ENCODE data around the gene TUFT1. TPM values are rescaled to one million over a fixed set of nuclear protein-coding genes. Genes with fewer than 3 reads are reported as not detected.

Gene TUFT1, protein sequence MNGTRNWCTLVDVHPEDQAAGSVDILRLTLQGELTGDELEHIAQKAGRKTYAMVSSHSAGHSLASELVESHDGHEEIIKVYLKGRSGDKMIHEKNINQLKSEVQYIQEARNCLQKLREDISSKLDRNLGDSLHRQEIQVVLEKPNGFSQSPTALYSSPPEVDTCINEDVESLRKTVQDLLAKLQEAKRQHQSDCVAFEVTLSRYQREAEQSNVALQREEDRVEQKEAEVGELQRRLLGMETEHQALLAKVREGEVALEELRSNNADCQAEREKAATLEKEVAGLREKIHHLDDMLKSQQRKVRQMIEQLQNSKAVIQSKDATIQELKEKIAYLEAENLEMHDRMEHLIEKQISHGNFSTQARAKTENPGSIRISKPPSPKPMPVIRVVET
- total RNA-seq: 1 to 10 TPM; 3.0 to 4.1 TPM

DNA sequence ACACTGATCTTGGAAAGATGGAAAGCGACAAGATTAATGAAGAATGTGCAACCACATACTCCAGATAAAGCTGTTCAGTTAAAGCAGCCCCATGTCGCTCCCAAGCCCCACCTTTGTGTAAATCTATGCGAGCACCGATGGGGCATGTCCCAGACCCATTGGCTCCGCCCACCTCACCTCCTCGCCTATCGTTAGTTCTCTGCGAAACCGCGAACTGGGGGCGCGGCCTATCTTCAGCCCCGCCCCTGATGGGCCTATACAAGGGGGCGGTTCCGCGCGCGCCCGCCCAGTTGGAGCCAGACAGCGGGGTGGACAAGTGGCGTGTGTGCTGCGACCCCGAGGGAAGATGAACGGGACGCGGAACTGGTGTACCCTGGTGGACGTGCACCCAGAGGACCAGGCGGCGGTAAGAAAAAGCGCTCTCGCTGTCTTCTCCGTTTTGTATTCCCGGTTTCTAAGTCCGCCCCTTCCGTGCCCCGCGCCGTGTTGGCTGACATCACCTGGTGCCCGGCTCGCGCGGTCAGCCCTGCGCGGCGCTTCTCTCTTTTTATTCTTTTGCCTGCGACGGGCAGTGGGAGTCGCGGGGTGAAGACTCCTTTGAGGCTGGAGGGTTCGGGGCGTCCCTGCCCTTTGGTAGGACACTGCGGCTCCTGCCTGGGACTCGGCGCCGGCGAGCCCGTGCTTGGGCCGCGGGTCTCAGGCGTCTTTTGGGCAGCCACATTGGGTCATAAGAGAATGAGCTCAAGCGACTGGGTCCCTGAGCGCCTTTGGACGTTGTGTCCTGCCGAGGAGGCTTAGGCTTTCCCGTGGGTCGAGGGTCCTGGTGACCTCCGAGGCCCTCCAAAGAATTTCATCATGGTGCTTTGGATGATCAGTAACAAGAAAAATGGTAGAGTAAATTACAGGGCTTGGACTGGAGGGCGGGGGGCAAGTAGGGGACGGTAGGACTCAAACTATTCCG lies at the start of gene TUFT1:
TUFT1 (plus strand) TSS at position 289 of the 961 bp plus-strand sequence; CDS start at position 347, 58 bp downstream.
- Mint-ChIP-seq H3K9me3 (no peaks in the 10 kb centered on the region), H3K4me1 (ENCODE audit: low read depth) (peaks cover 19% of the 10 kb centered on the region), H3K36me3 (no peaks in the 10 kb centered on the region), H3K27me3 (no peaks in the 10 kb centered on the region), H3K4me3 (peak within 1 kb of the TSS; percentile 85), H3K27ac (no peak within 1 kb of the TSS)
- CTCF ChIA-PET: interaction anchor here (1.1 to 1.3 kb wide), 2 partner anchors 54 to 296 kb away, joined by 3 to 6 read pairs; no protein-coding TSS in a partner anchor
- DNase-seq: peak; percentile 95
- POLR2A ChIA-PET: interaction anchor here (0.8 to 0.9 kb wide), 2 partner anchors 10 to 66 kb away, joined by 3 read pairs; no protein-coding TSS in a partner anchor
- intact Hi-C loops (cut with micrococcal nuclease): loop anchor here (1.0 kb wide), 1 partner anchor 81 kb away; the partner anchor contains the start of gene POGZ

DNA sequence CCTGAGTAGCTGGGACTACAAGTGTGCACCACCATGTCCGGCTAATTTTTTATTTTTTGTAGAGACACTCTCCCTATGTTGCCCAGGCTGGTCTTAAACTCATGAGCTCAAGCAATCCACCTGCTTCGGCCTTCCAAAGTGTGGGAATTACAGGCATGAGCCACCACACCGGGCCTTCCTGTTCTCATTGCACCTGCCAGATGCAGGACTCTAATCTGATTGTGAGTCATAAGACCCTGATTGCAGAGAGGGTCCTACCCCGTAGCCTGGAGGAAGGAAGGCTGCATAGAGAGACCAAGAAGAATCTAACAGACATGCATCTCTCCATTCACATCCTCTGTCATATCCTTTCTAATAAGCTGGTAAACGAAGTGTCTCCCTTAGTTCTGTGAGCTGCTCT lies 48.5 kb upstream of the TUFT1 start:
- no peak for DNase-seq
- Mint-ChIP-seq H3K27me3 (no peaks in the 10 kb centered on the region), H3K36me3 (no peaks in the 10 kb centered on the region), H3K9me3 (no peaks in the 10 kb centered on the region), H3K4me1 (ENCODE audit: low read depth) (peaks cover 11% of the 10 kb centered on the region), H3K4me3 (no peak overlapping the region), H3K27ac (no peak overlapping the region)
- CTCF ChIA-PET: no interaction called here
- intact Hi-C loops (cut with micrococcal nuclease): no loop called here
- POLR2A ChIA-PET: no interaction called here

DNA sequence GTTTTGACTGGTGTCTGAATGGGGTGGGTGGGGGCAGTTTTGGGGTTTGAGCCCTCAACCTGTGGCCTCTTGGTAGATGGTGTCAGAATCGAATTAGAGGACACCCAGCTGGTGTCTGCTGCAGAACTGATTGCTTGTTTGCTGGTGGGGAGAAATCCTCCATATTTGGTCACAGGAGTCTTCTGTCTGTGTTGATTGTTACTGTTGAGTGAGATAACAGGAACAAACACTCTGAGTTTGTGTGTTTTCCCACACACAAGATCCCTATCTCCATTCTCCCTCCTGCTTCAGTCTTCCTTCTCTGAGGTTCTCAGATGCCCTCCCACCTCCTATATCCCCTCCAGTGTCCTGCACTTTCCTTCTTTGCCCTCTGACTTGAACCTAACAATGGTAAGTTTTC lies 48.0 kb upstream of the TUFT1 start:
- CTCF ChIA-PET: no interaction called here
- no peak overlapping the region for H3K27ac Mint-ChIP-seq
- no peak overlapping the region for H3K4me3 Mint-ChIP-seq
- peaks cover 11% of the 10 kb centered on the region for H3K4me1 Mint-ChIP-seq (ENCODE audit: low read depth)
- no peaks in the 10 kb centered on the region for H3K36me3 Mint-ChIP-seq
- H3K27me3 Mint-ChIP-seq: no peaks in the 10 kb centered on the region
- H3K9me3 Mint-ChIP-seq: no peaks in the 10 kb centered on the region
- intact Hi-C loops (cut with micrococcal nuclease): no loop called here
- no peak for DNase-seq
- POLR2A ChIA-PET: no interaction called here

DNA sequence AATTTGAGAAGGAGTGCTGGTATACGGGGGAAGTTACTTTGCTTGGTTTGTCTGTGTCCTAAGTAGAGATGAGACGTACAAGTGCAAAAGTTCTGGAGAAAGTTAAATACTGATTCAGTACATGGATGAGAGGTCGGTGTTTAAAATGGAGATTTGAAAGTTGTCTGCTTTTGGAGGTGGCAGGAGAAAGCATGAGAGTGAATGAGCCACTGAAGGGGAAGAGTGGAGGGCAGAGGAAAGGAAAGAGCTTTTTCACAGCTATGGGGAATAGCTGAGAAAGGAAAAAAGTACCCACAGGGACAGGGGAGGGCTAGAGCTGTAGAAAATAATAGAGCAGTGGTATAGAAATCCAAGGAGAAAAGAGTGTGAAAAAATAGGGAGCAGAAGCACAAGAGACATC lies 47.1 kb upstream of the TUFT1 start:
- H3K4me3 Mint-ChIP-seq: no peak overlapping the region
- H3K27ac Mint-ChIP-seq: no peak overlapping the region
- ChIA-PET CTCF (no interaction called here), POLR2A (interaction anchor here (1.2 kb wide), 1 partner anchor 18 kb away, joined by 3 read pairs; the partner anchor contains the start of gene CGN)
- H3K9me3 Mint-ChIP-seq: no peaks in the 10 kb centered on the region
- DNase-seq: no peak
- H3K27me3 Mint-ChIP-seq: no peaks in the 10 kb centered on the region
- intact Hi-C loops (cut with micrococcal nuclease): no loop called here
- H3K4me1 Mint-ChIP-seq (ENCODE audit: low read depth): peaks cover 11% of the 10 kb centered on the region
- no peaks in the 10 kb centered on the region for H3K36me3 Mint-ChIP-seq

DNA sequence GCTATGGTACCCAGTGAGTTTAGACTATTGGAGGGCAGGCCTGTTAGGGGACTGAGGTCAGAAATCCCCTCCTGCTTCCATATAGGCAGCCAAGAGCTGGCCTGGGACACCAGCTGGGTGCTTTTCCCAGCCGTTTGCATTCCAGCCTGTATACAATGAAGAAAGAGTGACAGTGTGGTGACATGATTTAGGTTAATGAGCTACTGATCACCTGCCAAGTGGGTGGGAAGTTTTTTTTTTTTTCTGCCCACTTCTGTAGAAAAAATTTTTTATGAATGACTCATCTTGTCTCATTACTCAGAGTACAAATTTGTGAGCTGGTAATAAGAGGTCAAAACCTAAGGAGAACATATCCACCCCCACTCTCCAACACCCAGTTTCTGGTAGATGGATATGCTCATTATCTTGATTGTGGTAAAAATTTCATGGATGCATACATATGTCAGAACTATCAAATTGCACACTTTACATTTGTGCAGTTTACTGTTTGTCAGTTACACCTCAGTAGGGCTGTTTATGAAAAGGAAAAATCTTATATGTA lies 45.3 kb upstream of the TUFT1 start:
- CTCF ChIA-PET: interaction anchor here (0.9 to 1.1 kb wide), 2 partner anchors 20 to 167 kb away, joined by 3 to 5 read pairs; partner anchors contain the start of gene PI4KB
- intact Hi-C loops (cut with micrococcal nuclease): loop anchor here (2.0 kb wide), 1 partner anchor 16 kb away; the partner anchor contains the start of gene CGN
- Mint-ChIP-seq H3K36me3 (no peaks in the 10 kb centered on the region), H3K27me3 (peaks cover 3% of the 10 kb centered on the region), H3K9me3 (no peaks in the 10 kb centered on the region), H3K27ac (peak overlapping the region; percentile 9), H3K4me1 (ENCODE audit: low read depth) (peaks cover 11% of the 10 kb centered on the region), H3K4me3 (no peak overlapping the region)
- no peak for DNase-seq
- POLR2A ChIA-PET: no interaction called here

DNA sequence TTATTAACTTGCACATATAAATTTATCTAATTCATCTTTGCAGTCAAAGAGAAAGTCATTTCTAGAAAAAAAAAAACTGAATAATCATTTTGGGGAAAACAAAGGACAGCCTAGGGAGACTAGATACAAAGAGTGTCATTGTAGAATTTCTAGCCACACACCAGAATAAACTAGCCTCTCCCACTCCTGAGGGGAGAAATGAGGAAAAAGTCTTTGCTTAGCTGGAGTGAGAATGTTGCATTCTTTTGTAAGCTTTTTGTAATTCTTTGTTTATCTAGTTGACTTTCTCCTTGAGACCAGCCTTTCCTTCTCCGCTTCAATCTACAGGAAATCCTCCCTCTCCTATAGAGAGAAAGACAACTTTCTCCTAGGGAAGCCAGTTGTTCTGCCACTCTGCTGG lies 44.8 kb upstream of the TUFT1 start:
- H3K27ac Mint-ChIP-seq: no peak overlapping the region
- no peaks in the 10 kb centered on the region for H3K36me3 Mint-ChIP-seq
- CTCF ChIA-PET: interaction anchor here (0.9 to 1.1 kb wide), 2 partner anchors 20 to 168 kb away, joined by 3 to 5 read pairs; partner anchors contain the start of gene PI4KB
- peaks cover 11% of the 10 kb centered on the region for H3K4me1 Mint-ChIP-seq (ENCODE audit: low read depth)
- H3K27me3 Mint-ChIP-seq: peaks cover 3% of the 10 kb centered on the region
- POLR2A ChIA-PET: no interaction called here
- H3K9me3 Mint-ChIP-seq: no peaks in the 10 kb centered on the region
- DNase-seq: no peak
- intact Hi-C loops (cut with micrococcal nuclease): loop anchor here (2.0 kb wide), 1 partner anchor 15 kb away; the partner anchor contains the start of gene CGN
- H3K4me3 Mint-ChIP-seq: no peak overlapping the region

DNA sequence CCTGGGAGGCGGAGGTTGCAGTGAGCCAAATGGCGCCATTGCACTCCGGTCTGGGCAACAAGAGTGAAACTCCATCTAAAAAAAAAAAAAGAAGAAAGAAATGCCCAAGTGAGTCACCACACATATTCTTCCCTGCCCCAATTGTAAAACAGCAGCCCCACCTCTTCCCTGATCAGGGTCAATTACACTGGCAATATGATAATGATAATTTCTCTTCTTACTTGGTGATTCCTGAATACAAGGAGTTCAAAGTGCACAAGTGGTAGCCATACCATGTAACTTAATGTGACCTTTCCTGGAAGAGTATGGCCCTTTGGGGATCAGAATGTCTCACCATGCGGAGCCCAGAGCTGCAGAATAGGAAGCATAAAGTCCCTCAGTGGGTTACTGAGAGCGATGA lies 40.7 kb upstream of the TUFT1 start:
- Mint-ChIP-seq H3K27me3 (peaks cover 3% of the 10 kb centered on the region), H3K4me1 (ENCODE audit: low read depth) (peaks cover 11% of the 10 kb centered on the region), H3K9me3 (no peaks in the 10 kb centered on the region), H3K27ac (no peak overlapping the region), H3K4me3 (no peak overlapping the region), H3K36me3 (no peaks in the 10 kb centered on the region)
- POLR2A ChIA-PET: no interaction called here
- DNase-seq: no peak
- CTCF ChIA-PET: no interaction called here
- intact Hi-C loops (cut with micrococcal nuclease): no loop called here

DNA sequence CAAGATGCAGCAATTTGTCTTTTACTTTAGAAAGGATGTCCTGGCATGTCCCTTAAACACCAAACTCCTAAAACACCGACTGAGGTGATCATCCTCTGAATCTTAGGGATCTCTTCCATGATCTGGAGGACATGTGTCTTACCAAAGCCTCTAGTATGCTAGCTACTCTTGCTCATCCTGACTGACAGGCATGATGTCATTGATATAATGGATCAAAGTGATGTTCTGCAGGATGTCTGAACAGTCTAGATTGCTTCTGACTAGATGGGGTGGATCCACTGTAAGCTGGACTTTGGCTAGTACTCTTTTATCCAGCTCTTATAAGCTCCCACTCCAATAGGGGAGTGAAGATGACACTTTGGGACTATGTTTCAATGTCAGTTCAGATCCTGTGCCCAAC lies 40.2 kb upstream of the TUFT1 start:
- Mint-ChIP-seq H3K27me3 (peaks cover 3% of the 10 kb centered on the region), H3K27ac (no peak overlapping the region), H3K9me3 (no peaks in the 10 kb centered on the region), H3K4me1 (ENCODE audit: low read depth) (peaks cover 7% of the 10 kb centered on the region), H3K4me3 (no peak overlapping the region), H3K36me3 (no peaks in the 10 kb centered on the region)
- ChIA-PET POLR2A (no interaction called here), CTCF (interaction anchor here (1.0 kb wide), 1 partner anchor 21 kb away, joined by 3 read pairs; no protein-coding TSS in a partner anchor)
- intact Hi-C loops (cut with micrococcal nuclease): no loop called here
- no peak for DNase-seq

DNA sequence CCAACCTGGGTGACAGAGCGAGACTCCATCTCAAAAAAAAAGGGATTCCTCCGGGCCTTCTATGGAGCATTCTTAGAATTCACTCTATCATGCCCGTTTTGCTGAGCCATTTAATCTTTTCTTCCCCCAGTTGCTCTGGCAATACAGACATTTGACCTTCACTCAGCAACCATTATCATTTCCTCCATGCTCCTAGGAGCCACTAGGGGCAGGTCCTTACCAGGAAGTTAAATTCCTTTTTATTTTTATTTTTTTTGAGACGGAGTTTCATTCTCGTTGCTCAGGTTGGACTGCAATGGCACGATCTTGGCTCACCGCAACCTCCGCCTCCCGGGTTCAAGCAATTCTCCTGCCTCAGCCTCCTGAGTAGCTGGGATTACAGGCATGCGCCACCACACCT lies 38.6 kb upstream of the TUFT1 start:
- intact Hi-C loops (cut with micrococcal nuclease): no loop called here
- Mint-ChIP-seq H3K4me1 (ENCODE audit: low read depth) (no peaks in the 10 kb centered on the region), H3K27me3 (peaks cover 3% of the 10 kb centered on the region), H3K9me3 (no peaks in the 10 kb centered on the region), H3K27ac (no peak overlapping the region), H3K4me3 (no peak overlapping the region), H3K36me3 (no peaks in the 10 kb centered on the region)
- POLR2A ChIA-PET: interaction anchor here (0.7 to 1.4 kb wide), 2 partner anchors 9 to 127 kb away, joined by 3 read pairs; partner anchors contain the start of gene CGN
- DNase-seq: no peak
- CTCF ChIA-PET: no interaction called here

DNA sequence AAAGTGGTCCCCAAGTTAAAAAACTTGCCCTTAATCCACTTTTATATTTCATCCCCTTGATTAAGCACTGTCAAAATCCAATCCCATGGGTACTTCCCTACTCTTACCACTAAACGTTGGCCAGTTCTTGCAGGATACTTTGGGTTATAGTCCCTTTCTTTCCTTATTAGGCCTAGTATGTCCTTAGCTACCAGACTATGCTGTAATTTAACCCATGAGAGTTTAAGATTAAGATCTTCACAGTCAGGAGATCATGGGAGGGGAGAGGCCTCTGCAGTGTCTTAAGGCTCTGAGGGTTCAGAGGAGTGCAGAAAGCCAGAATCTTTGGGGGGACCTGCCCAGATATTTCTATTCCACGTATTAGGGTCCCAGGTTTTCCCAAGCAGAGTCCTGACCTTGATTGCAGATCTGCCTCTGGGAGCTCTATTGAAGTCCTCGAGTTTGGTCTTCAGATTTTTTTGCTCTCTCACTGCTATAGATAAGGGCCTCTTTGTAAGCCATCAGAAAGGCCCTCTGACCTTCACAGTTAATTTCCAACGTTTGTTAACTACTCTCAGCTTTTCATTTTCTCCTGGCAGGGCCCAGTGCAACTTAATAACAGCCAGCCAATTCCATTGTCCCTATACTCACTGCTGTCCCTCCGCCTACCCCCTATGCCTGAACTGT lies 37.9 kb upstream of the TUFT1 start:
- no peaks in the 10 kb centered on the region for H3K36me3 Mint-ChIP-seq
- no peaks in the 10 kb centered on the region for H3K4me1 Mint-ChIP-seq (ENCODE audit: low read depth)
- H3K9me3 Mint-ChIP-seq: no peaks in the 10 kb centered on the region
- POLR2A ChIA-PET: interaction anchor here (1.4 kb wide), 1 partner anchor 9 kb away, joined by 3 read pairs; the partner anchor contains the start of gene CGN
- DNase-seq: no peak
- H3K4me3 Mint-ChIP-seq: no peak overlapping the region
- intact Hi-C loops (cut with micrococcal nuclease): no loop called here
- peaks cover 3% of the 10 kb centered on the region for H3K27me3 Mint-ChIP-seq
- H3K27ac Mint-ChIP-seq: no peak overlapping the region
- CTCF ChIA-PET: no interaction called here

Data from activated CD4-positive, alpha-beta memory T cell treated with anti-CD3 and anti-CD28 coated beads for 36 hours (primary cell).